HEK293 (cell line): ENCODE results near the gene PPARA.
A peak's percentile ranks its signal among the peaks of the same experiment; 100 is the strongest.

Source experiments
- CTCF ChIA-PET: fragments of 350-600 bp; formaldehyde crosslinking; extraction: SDS; loops from one replicate; lab custom pipeline; 2021; ENCODE audit warnings: antibody characterized with exemption; lab: Yijun Ruan, JAX
- POLR2A ChIA-PET: fragments of 300-600 bp; formaldehyde crosslinking; extraction: SDS; loops from one replicate; lab custom pipeline; 2020; ENCODE audit warnings: antibody characterized with exemption, inconsistent platforms; lab: Yijun Ruan, JAX
- H3K27ac ChIP-seq: fragments of 200-500 bp; sonication (Bioruptor generic); 2 replicates; pipeline ENCODE4 v1.5.1; 2014; ENCODE audit warnings: low read depth, low read length, control low read depth, inconsistent platforms; ENCODE audit errors: extremely low read depth
- H3K36me3 ChIP-seq, 2 experiments: fragments of 200-500 bp in 1 of 2; sonication (Bioruptor generic) in 1 of 2; 1 replicate in 1 of 2; 2 replicates in 1 of 2; pipeline ENCODE4 v1.5.1; 2014 to 2017; ENCODE audit warnings: inconsistent platforms in 2 of 2, low read length in 2 of 2; ENCODE audit not compliant: control insufficient read depth in 2 of 2, insufficient read depth in 1 of 2
- H3K4me1 ChIP-seq: fragments of 200-500 bp; sonication (Bioruptor generic); 2 replicates; pipeline ENCODE4 v1.5.1; 2014; ENCODE audit warnings: mild to moderate bottlenecking, low read length, inconsistent platforms; ENCODE audit not compliant: control insufficient read depth, insufficient read depth
- H3K4me3 ChIP-seq: 2 replicates; pipeline ENCODE4 v1.5.1; 2011; ENCODE audit warnings: low read depth, mild to moderate bottlenecking, control low read depth, low read length, moderate library complexity
- H3K9me3 ChIP-seq: fragments of 200-500 bp; sonication (Bioruptor generic); 2 replicates; pipeline ENCODE4 v1.5.1; 2014; ENCODE audit warnings: low read depth, low read length, inconsistent platforms; ENCODE audit not compliant: control insufficient read depth, insufficient read depth
- BCL11A ChIP-seq: fragments of 450-650 bp; formaldehyde crosslinking; IDR thresholded peaks from 2 replicates; pipeline ENCODE4 v1.5.1; 2016; ENCODE audit warnings: low read depth, missing biosample characterization, missing genetic modification characterization
- KLF10 ChIP-seq: fragments of 450-650 bp; IDR thresholded peaks from 2 replicates; pipeline ENCODE4 v1.5.1; 2018; ENCODE audit warnings: missing biosample characterization, mild to moderate bottlenecking, missing genetic modification characterization
- ZBTB17 ChIP-seq: fragments of 450-650 bp; formaldehyde crosslinking; IDR thresholded peaks from 2 replicates; pipeline ENCODE4 v1.5.1; 2016; ENCODE audit warnings: missing biosample characterization, missing genetic modification characterization
- ZBTB21 ChIP-seq: fragments of 450-650 bp; formaldehyde crosslinking; IDR thresholded peaks from 2 replicates; pipeline ENCODE4 v1.5.1; 2017; ENCODE audit warnings: missing biosample characterization, missing genetic modification characterization
- ZBTB8A ChIP-seq: fragments of 450-650 bp; formaldehyde crosslinking; IDR thresholded peaks from 2 replicates; pipeline ENCODE4 v1.5.1; 2016; ENCODE audit warnings: missing biosample characterization, missing genetic modification characterization
- ZNF157 ChIP-seq: fragments of 450-650 bp; formaldehyde crosslinking; IDR thresholded peaks from 2 replicates; pipeline ENCODE4 v1.5.1; 2016; ENCODE audit warnings: missing biosample characterization, missing genetic modification characterization
- ZNF221 ChIP-seq: fragments of 450-650 bp; formaldehyde crosslinking; IDR thresholded peaks from 2 replicates; pipeline ENCODE4 v1.5.1; 2017; ENCODE audit warnings: missing biosample characterization, missing genetic modification characterization, borderline replicate concordance
- ZNF239 ChIP-seq: fragments of 450-650 bp; formaldehyde crosslinking; IDR thresholded peaks from 2 replicates; pipeline ENCODE4 v1.5.1; 2016; ENCODE audit warnings: missing biosample characterization, missing genetic modification characterization
- ZNF311 ChIP-seq: fragments of 450-650 bp; formaldehyde crosslinking; IDR thresholded peaks from 2 replicates; pipeline ENCODE4 v1.5.1; 2017; ENCODE audit warnings: missing biosample characterization, missing genetic modification characterization, borderline replicate concordance
- ZNF561 ChIP-seq: fragments of 450-650 bp; IDR thresholded peaks from 2 replicates; pipeline ENCODE4 v1.5.1; 2018; ENCODE audit warnings: missing biosample characterization, missing genetic modification characterization, borderline replicate concordance
- ZNF621 ChIP-seq: fragments of 450-650 bp; formaldehyde crosslinking; IDR thresholded peaks from 2 replicates; pipeline ENCODE4 v1.5.1; 2017; ENCODE audit warnings: missing biosample characterization, missing genetic modification characterization
- ZNF629 ChIP-seq: fragments of 450-650 bp; formaldehyde crosslinking; IDR thresholded peaks from 2 replicates; pipeline ENCODE4 v1.5.1; 2017; ENCODE audit warnings: missing biosample characterization, missing genetic modification characterization
- ZNF777 ChIP-seq: fragments of 450-650 bp; formaldehyde crosslinking; IDR thresholded peaks from 2 replicates; pipeline ENCODE4 v1.5.1; 2017; ENCODE audit warnings: missing biosample characterization, missing genetic modification characterization, borderline replicate concordance
- ZNF792 ChIP-seq: fragments of 450-650 bp; formaldehyde crosslinking; IDR thresholded peaks from 2 replicates; pipeline ENCODE4 v1.5.1; 2016; ENCODE audit warnings: missing biosample characterization, missing genetic modification characterization
- TF ChIP-seq, protein P1 (sequence below): fragments of 450-650 bp; formaldehyde crosslinking; IDR thresholded peaks from 2 replicates; pipeline ENCODE4 v1.5.1; 2016; ENCODE audit warnings: missing biosample characterization, missing genetic modification characterization
- TF ChIP-seq, protein P2 (sequence below): IDR thresholded peaks from 2 replicates; pipeline ENCODE4 v1.6.1; 2011; ENCODE audit warnings: mild to moderate bottlenecking, low read depth, low read length, borderline replicate concordance
- TF ChIP-seq, protein P3 (sequence below): fragments of 450-650 bp; formaldehyde crosslinking; IDR thresholded peaks from 2 replicates; pipeline ENCODE4 v1.5.1; 2017; ENCODE audit warnings: missing biosample characterization, missing genetic modification characterization

The PPARA gene

DNA sequence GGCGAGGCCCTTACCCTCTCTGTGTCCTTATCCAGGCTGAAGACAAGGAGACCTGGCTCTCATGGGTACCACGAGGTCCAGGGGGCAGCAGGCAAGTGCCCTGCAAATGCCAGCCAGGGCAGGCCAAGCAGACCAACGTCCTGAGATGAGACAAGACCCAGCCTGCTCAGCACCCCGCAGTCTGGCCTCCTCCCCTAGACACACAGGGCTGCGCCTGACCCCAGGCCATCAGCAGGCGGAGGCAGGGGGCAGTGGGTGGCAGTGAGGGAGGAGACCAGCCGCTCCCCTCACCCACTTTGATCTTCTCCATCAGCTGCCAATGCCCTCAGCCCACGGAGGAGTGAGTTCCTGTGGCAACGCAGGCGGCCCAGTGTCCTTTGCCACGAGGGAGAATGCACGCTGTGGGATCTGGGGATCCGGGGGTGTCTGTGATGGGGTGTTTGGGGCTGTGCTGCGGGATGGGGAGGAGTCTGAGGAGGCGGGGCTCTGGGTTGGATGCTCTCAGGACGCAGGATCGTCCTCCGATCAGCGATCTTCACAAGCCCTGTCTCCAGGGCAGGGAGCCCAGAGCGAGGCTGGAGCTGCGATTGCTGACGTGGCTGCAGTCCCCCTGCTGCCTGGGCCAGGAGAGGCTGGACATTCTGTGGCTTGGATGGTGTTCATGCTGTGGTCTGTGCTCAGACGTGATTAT lies 30.5 kb upstream of the PPARA start (continued):
- TF ChIP-seq, protein P1, sequence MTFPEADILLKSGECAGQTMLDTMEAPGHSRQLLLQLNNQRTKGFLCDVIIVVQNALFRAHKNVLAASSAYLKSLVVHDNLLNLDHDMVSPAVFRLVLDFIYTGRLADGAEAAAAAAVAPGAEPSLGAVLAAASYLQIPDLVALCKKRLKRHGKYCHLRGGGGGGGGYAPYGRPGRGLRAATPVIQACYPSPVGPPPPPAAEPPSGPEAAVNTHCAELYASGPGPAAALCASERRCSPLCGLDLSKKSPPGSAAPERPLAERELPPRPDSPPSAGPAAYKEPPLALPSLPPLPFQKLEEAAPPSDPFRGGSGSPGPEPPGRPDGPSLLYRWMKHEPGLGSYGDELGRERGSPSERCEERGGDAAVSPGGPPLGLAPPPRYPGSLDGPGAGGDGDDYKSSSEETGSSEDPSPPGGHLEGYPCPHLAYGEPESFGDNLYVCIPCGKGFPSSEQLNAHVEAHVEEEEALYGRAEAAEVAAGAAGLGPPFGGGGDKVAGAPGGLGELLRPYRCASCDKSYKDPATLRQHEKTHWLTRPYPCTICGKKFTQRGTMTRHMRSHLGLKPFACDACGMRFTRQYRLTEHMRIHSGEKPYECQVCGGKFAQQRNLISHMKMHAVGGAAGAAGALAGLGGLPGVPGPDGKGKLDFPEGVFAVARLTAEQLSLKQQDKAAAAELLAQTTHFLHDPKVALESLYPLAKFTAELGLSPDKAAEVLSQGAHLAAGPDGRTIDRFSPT (tag by site-specific recombination), result peak; percentile 39; the same call in 1 of the 2 replicates

DNA sequence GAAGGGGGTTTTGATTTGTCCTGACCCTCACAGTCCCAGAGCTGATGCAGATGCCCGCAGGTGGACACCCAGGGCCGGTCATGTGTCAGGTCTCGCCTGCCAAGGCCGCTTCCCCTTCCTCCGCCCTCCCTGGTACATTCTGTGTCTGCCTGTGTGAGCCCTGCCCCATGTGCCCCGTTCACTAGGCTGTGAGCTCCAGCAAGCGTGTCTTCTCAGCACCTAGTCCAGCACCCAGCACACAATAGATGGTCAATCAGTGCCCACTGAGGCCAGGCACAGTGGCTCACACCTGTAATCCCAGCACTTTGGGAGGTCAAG lies 29.9 kb upstream of the PPARA start:
- POLR2A ChIA-PET, result interaction anchor here (1.5 kb wide), 1 partner anchor 114 kb away, joined by 3 read pairs; no protein-coding TSS in a partner anchor
- Histone ChIP-seq H3K36me3 (no peaks in the 10 kb centered on the region), H3K4me3 (no peak overlapping the region), H3K4me1 (no peaks in the 10 kb centered on the region; the same call in 1 of the 2 replicates), H3K27ac (no peak overlapping the region), H3K9me3 (no peaks in the 10 kb centered on the region)
- TF ChIP-seq ZBTB17 (tag by site-specific recombination) (peak; percentile 35), KLF10 (tag by site-specific recombination) (no peak)
- CTCF ChIA-PET, result interaction anchor here (0.5 to 10.8 kb wide), 7 partner anchors 49 to 194 kb away, joined by 3 to 251 read pairs (median 4); no protein-coding TSS in a partner anchor

DNA sequence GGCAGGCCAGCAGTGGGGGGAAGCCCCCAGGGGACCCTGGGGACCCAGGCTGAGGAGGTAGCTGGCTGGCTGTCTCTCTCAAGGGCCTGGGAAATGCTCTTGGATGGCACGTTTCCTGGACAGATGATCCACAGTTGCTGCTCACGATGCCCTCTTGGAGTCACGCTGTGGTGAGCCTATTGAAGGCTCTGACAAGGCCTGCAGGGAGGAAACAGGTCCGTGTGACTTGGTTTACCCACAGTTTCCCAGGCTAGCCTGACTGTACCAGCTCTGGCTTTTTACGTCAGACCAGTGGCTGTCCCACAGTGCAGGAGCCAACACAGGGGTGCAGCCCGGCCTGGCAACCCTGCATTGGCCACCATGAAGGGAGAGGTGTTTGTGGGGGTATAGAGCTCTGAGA lies 29.2 kb upstream of the PPARA start:
- H3K4me1 ChIP-seq, result no peaks in the 10 kb centered on the region; the same call in 1 of the 2 replicates
- CTCF ChIA-PET, result interaction anchor here (0.5 to 10.8 kb wide), 13 partner anchors 12 to 421 kb away, joined by 3 to 251 read pairs (median 6); partner anchors contain the start of gene TTC38
- no peak overlapping the region for H3K27ac ChIP-seq
- TF ChIP-seq, protein P2, sequence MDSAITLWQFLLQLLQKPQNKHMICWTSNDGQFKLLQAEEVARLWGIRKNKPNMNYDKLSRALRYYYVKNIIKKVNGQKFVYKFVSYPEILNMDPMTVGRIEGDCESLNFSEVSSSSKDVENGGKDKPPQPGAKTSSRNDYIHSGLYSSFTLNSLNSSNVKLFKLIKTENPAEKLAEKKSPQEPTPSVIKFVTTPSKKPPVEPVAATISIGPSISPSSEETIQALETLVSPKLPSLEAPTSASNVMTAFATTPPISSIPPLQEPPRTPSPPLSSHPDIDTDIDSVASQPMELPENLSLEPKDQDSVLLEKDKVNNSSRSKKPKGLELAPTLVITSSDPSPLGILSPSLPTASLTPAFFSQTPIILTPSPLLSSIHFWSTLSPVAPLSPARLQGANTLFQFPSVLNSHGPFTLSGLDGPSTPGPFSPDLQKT, result no peak
- peak; percentile 100 for TF ChIP-seq ZNF239
- H3K4me3 ChIP-seq, result no peak overlapping the region
- POLR2A ChIA-PET, result interaction anchor here (0.7 to 1.5 kb wide), 3 partner anchors 115 to 174 kb away, joined by 3 read pairs; partner anchors contain the start of gene TTC38
- no peaks in the 10 kb centered on the region for H3K9me3 ChIP-seq
- H3K36me3 ChIP-seq, result no peaks in the 10 kb centered on the region

DNA sequence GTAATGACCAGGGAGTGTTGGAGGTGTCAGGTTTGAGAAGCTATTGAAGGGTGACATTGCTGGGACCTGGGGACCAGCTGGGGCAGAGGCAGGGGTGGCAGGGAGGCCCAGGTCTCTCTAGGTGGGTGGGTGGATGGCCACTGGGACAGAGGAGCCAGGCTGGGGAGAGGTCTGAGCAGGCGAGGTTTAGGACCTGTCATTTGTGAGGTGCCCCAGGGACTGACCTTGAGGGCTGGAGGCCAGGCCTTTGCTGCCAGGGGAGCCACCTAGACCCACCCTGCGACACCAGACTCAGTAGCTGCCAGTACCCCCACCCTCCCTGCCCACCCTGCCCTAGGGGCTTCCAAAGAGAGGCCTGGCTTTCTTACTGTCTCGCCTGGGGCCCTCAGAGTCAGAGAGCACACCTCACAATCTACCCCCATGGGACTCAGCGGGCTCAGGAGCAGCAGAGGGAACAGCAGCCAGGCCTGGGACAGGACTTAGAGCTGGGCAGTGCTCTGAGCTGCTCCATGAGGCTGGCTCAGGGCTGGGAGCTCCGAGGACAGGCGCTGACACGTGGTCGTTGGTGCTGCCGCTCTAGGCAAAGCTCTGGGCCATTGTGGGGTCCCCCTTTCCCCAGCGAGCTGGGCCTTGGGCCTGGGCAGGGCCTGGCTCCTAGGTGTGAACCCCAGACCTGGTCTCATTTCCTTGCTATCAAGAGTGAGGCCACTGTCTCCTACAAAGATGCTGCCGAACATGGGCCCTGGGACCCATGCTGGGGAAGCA lies 28.6 kb upstream of the PPARA start:
- no peak for TF ChIP-seq ZNF221
- no peak for TF ChIP-seq ZNF792 (tag by site-specific recombination)
- TF ChIP-seq ZBTB21 (tag by site-specific recombination), result no peak
- no peak for TF ChIP-seq ZNF561
- TF ChIP-seq ZNF621, result no peak
- no peak for TF ChIP-seq ZNF311 (tag by site-specific recombination)
- no peak for TF ChIP-seq ZNF777 (tag by site-specific recombination)
- TF ChIP-seq, protein P3, sequence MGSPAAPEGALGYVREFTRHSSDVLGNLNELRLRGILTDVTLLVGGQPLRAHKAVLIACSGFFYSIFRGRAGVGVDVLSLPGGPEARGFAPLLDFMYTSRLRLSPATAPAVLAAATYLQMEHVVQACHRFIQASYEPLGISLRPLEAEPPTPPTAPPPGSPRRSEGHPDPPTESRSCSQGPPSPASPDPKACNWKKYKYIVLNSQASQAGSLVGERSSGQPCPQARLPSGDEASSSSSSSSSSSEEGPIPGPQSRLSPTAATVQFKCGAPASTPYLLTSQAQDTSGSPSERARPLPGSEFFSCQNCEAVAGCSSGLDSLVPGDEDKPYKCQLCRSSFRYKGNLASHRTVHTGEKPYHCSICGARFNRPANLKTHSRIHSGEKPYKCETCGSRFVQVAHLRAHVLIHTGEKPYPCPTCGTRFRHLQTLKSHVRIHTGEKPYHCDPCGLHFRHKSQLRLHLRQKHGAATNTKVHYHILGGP, result no peak
- no peak for TF ChIP-seq ZBTB8A
- TF ChIP-seq ZNF629 (tag by site-specific recombination), result no peak
- TF ChIP-seq BCL11A (tag by site-specific recombination), result no peak
- no peak for TF ChIP-seq ZNF157 (tag by site-specific recombination)
- ChIA-PET CTCF (interaction anchor here (0.5 to 10.8 kb wide), 34 partner anchors 11 to 1137 kb away, joined by 3 to 251 read pairs (median 4); partner anchors contain the start of genes GTSE1 and TTC38), POLR2A (interaction anchor here (0.7 to 1.5 kb wide), 4 partner anchors 115 to 214 kb away, joined by 3 to 4 read pairs (median 3); partner anchors contain the start of genes TRMU and TTC38)
- Histone ChIP-seq H3K4me3 (no peak overlapping the region), H3K9me3 (no peaks in the 10 kb centered on the region), H3K4me1 (no peaks in the 10 kb centered on the region; the same call in 1 of the 2 replicates), H3K27ac (no peak overlapping the region), H3K36me3 (no peaks in the 10 kb centered on the region)
